Naive B cell (primary cell): ENCODE results near the gene CASR. TPM values are rescaled to one million over a fixed set of nuclear protein-coding genes. Genes with fewer than 3 reads are reported as not detected.

Experiments used
- ATAC-seq, 2 donors: fragments of 150-1000 bp; cut with Tn5 transposase; 2 replicates each; pipeline ENCODE4 v1.10.0; 2021; ENCODE audit warnings: low read depth in 2 of 2, mild to moderate bottlenecking in 2 of 2, moderate library complexity in 2 of 2
- DNase-seq: peaks from one replicate; pipeline ENCODE4 v3.0.0; 2022
- H3K27ac Mint-ChIP-seq, 6 donors: one replicate each; pipeline ENCODE4 v1.8.0; 2020 to 2022; ENCODE audit warnings: mild to moderate bottlenecking in 6 of 6, mixed read lengths in 6 of 6, moderate library complexity in 5 of 6, inconsistent platforms in 2 of 6
- H3K27me3 Mint-ChIP-seq, 3 donors: one replicate each; pipeline ENCODE4 v1.8.0; 2021 to 2022; ENCODE audit warnings: mixed read lengths in 3 of 3, mild to moderate bottlenecking in 1 of 3
- H3K36me3 Mint-ChIP-seq, 2 donors: one replicate each; pipeline ENCODE4 v1.8.0; 2020 to 2022; ENCODE audit warnings: mixed read lengths in 2 of 2, inconsistent platforms in 1 of 2, mild to moderate bottlenecking in 1 of 2
- H3K4me1 Mint-ChIP-seq, 3 donors: one replicate each; pipeline ENCODE4 v1.8.0; 2020 to 2022; ENCODE audit warnings: mixed read lengths in 3 of 3, inconsistent platforms in 1 of 3, mild to moderate bottlenecking in 1 of 3, moderate library complexity in 1 of 3
- H3K4me3 Mint-ChIP-seq, 8 donors: one replicate each; pipeline ENCODE4 v1.8.0; 2020 to 2022; ENCODE audit warnings: mild to moderate bottlenecking in 8 of 8, mixed read lengths in 8 of 8, moderate library complexity in 8 of 8, inconsistent platforms in 2 of 8
- H3K9me3 Mint-ChIP-seq, 7 donors: one replicate each; pipeline ENCODE4 v1.8.0; 2020 to 2022; ENCODE audit warnings: mixed read lengths in 7 of 7, mild to moderate bottlenecking in 5 of 7, inconsistent platforms in 2 of 7, moderate library complexity in 1 of 7
- polyA plus RNA-seq, 6 donors: library from polyadenylated mRNA; unstranded; fragments of 300-500 nt; fragmentation: Illumina TruSeq; gene quantifications; one replicate each; pipeline ENCODE4 v1.2.3, GENCODE V29; 2021; ENCODE audit warnings: low read depth in 6 of 6

Gene CASR
- polyA plus RNA-seq, 6 donors from 2014 or later: not detected

- H3K9me3 Mint-ChIP-seq: peaks cover 0 to 2% (median 0%) of the 10 kb centered on the region in 7 donors
- peak overlapping the region in 1 of 6 donors; percentile 36 for H3K27ac Mint-ChIP-seq
- H3K27me3 Mint-ChIP-seq: peaks cover 0 to 5% (median 0%) of the 10 kb centered on the region in 3 donors
- H3K4me3 Mint-ChIP-seq: peak overlapping the region in 1 of 8 donors; percentile 37
- DNase-seq: no peak
- no peaks in the 10 kb centered on the region for H3K36me3 Mint-ChIP-seq
- peak in 1 of 2 donors; percentile 20 for ATAC-seq
- H3K4me1 Mint-ChIP-seq: peaks cover 0 to 12% (median 6%) of the 10 kb centered on the region in 3 donors
Measured at GRCh38 chr3:122272879-122273278, 89.4 kb downstream of the CASR start.

GRCh38 chr3:122273498-122273897 lies 90.0 kb downstream of the CASR start:
- no peak overlapping the region for H3K27ac Mint-ChIP-seq
- H3K4me1 Mint-ChIP-seq: peaks cover 0 to 12% (median 6%) of the 10 kb centered on the region in 3 donors

GRCh38 chr3:122281891-122282290 lies 98.4 kb downstream of the CASR start:
- H3K4me3 Mint-ChIP-seq: no peak overlapping the region
- H3K9me3 Mint-ChIP-seq: no peaks in the 10 kb centered on the region
- ATAC-seq (no peak), DNase-seq (no peak)
- H3K36me3 Mint-ChIP-seq: peaks cover 0 to 6% of the 10 kb centered on the region in 2 donors
- no peak overlapping the region for H3K27ac Mint-ChIP-seq
- peaks cover 0 to 10% (median 0%) of the 10 kb centered on the region in 3 donors for H3K27me3 Mint-ChIP-seq
- peaks cover 0 to 4% (median 0%) of the 10 kb centered on the region in 3 donors for H3K4me1 Mint-ChIP-seq

More at GRCh38 chr3:122273498-122273897, 90.0 kb downstream of the CASR start:
- ATAC-seq (no peak), DNase-seq (no peak)
- Mint-ChIP-seq H3K27me3 (peaks cover 0 to 5% (median 0%) of the 10 kb centered on the region in 3 donors), H3K4me3 (no peak overlapping the region), H3K36me3 (no peaks in the 10 kb centered on the region), H3K9me3 (peaks cover 0 to 2% (median 0%) of the 10 kb centered on the region in 7 donors)

GRCh38 chr3:122283796-122284445 lies 100.5 kb downstream of the CASR start:
- ATAC-seq (no peak), DNase-seq (no peak)
- H3K4me1 Mint-ChIP-seq: peaks cover 0 to 4% (median 0%) of the 10 kb centered on the region in 3 donors
- H3K27me3 Mint-ChIP-seq: peaks cover 0 to 10% (median 0%) of the 10 kb centered on the region in 3 donors
- H3K9me3 Mint-ChIP-seq: no peaks in the 10 kb centered on the region
- H3K27ac Mint-ChIP-seq: peak overlapping the region in 1 of 6 donors; percentile 16
- H3K4me3 Mint-ChIP-seq: peak overlapping the region in 1 of 8 donors; percentile 30
- H3K36me3 Mint-ChIP-seq: peaks cover 0 to 6% of the 10 kb centered on the region in 2 donors

GRCh38 chr3:122284486-122284885 lies 101.0 kb downstream of the CASR start:
- Mint-ChIP-seq H3K27ac (peak overlapping the region in 1 of 6 donors; percentile 16), H3K9me3 (no peaks in the 10 kb centered on the region), H3K4me1 (peaks cover 0 to 4% (median 0%) of the 10 kb centered on the region in 3 donors), H3K36me3 (peaks cover 0 to 6% of the 10 kb centered on the region in 2 donors), H3K4me3 (no peak overlapping the region), H3K27me3 (peaks cover 0 to 10% (median 0%) of the 10 kb centered on the region in 3 donors)
- DNase-seq (no peak), ATAC-seq (no peak)

- Mint-ChIP-seq H3K36me3 (no peaks in the 10 kb centered on the region), H3K27me3 (no peaks in the 10 kb centered on the region), H3K4me3 (peak overlapping the region in 1 of 8 donors; percentile 36), H3K27ac (no peak overlapping the region), H3K4me1 (peaks cover 8 to 10% (median 9%) of the 10 kb centered on the region in 3 donors), H3K9me3 (peaks cover 0 to 2% (median 0%) of the 10 kb centered on the region in 7 donors)
- DNase-seq (no peak), ATAC-seq (no peak)
Measured at GRCh38 chr3:122294359-122294758, 110.9 kb downstream of the CASR start.

- ATAC-seq (peak; percentile 35 to 54), DNase-seq (no peak)
- H3K4me1 Mint-ChIP-seq: peaks cover 8 to 10% (median 9%) of the 10 kb centered on the region in 3 donors
- H3K4me3 Mint-ChIP-seq: no peak overlapping the region
- H3K27me3 Mint-ChIP-seq: no peaks in the 10 kb centered on the region
- H3K36me3 Mint-ChIP-seq: peaks cover 0 to 5% of the 10 kb centered on the region in 2 donors
- H3K27ac Mint-ChIP-seq: no peak overlapping the region
- H3K9me3 Mint-ChIP-seq: peaks cover 0 to 8% (median 2%) of the 10 kb centered on the region in 7 donors
Measured at GRCh38 chr3:122295266-122296062, 112.0 kb downstream of the CASR start.

- DNase-seq (no peak), ATAC-seq (peak in 1 of 2 donors; percentile 50)
- peaks cover 8 to 10% (median 9%) of the 10 kb centered on the region in 3 donors for H3K4me1 Mint-ChIP-seq
- H3K36me3 Mint-ChIP-seq: peaks cover 0 to 8% of the 10 kb centered on the region in 2 donors
- H3K27me3 Mint-ChIP-seq: no peaks in the 10 kb centered on the region
- H3K9me3 Mint-ChIP-seq: peaks cover 0 to 11% (median 5%) of the 10 kb centered on the region in 7 donors
- H3K4me3 Mint-ChIP-seq: no peak overlapping the region
- H3K27ac Mint-ChIP-seq: peak overlapping the region in 2 of 6 donors; percentile 33 to 58
Measured at GRCh38 chr3:122298239-122298638, 114.8 kb downstream of the CASR start.

GRCh38 chr3:122299215-122299614 lies 115.7 kb downstream of the CASR start:
- Mint-ChIP-seq H3K9me3 (peaks cover 0 to 11% (median 5%) of the 10 kb centered on the region in 7 donors), H3K27ac (no peak overlapping the region), H3K4me1 (peaks cover 4 to 10% (median 9%) of the 10 kb centered on the region in 3 donors), H3K4me3 (peak overlapping the region in 1 of 8 donors; percentile 48), H3K36me3 (peaks cover 0 to 8% of the 10 kb centered on the region in 2 donors), H3K27me3 (no peaks in the 10 kb centered on the region)
- ATAC-seq (no peak), DNase-seq (no peak)

- H3K4me3 Mint-ChIP-seq: no peak overlapping the region
- H3K36me3 Mint-ChIP-seq: peaks cover 0 to 8% of the 10 kb centered on the region in 2 donors
- H3K27ac Mint-ChIP-seq: no peak overlapping the region
- no peaks in the 10 kb centered on the region for H3K27me3 Mint-ChIP-seq
- peak; percentile 19 for DNase-seq
- ATAC-seq: no peak
- H3K9me3 Mint-ChIP-seq: peaks cover 0 to 11% (median 5%) of the 10 kb centered on the region in 7 donors
- H3K4me1 Mint-ChIP-seq: peaks cover 4 to 10% (median 9%) of the 10 kb centered on the region in 3 donors
Measured at GRCh38 chr3:122299872-122300460, 116.5 kb downstream of the CASR start.

GRCh38 chr3:122301063-122301462 lies 117.6 kb downstream of the CASR start:
- no peak overlapping the region for H3K4me3 Mint-ChIP-seq
- ATAC-seq: no peak
- peaks cover 4 to 10% (median 9%) of the 10 kb centered on the region in 3 donors for H3K4me1 Mint-ChIP-seq
- no peaks in the 10 kb centered on the region for H3K27me3 Mint-ChIP-seq
- H3K9me3 Mint-ChIP-seq: peaks cover 0 to 11% (median 5%) of the 10 kb centered on the region in 7 donors
- DNase-seq: no peak
- peak overlapping the region in 1 of 6 donors; percentile 12 for H3K27ac Mint-ChIP-seq
- H3K36me3 Mint-ChIP-seq: peaks cover 0 to 8% of the 10 kb centered on the region in 2 donors

GRCh38 chr3:122305818-122306621 lies 122.6 kb downstream of the CASR start:
- no peak for DNase-seq
- H3K27me3 Mint-ChIP-seq: peaks cover 0 to 7% (median 0%) of the 10 kb centered on the region in 3 donors
- H3K9me3 Mint-ChIP-seq: peaks cover 0 to under 1% (median 0%) of the 10 kb centered on the region in 7 donors
- ATAC-seq: no peak
- peak overlapping the region in 1 of 6 donors; percentile 24 for H3K27ac Mint-ChIP-seq
- H3K36me3 Mint-ChIP-seq: no peaks in the 10 kb centered on the region
- H3K4me1 Mint-ChIP-seq: no peaks in the 10 kb centered on the region
- no peak overlapping the region for H3K4me3 Mint-ChIP-seq
